Neuronal stem cell (in vitro differentiated cells): Measurements from ENCODE around the gene CLDN3.

Experiments
- DNase-seq: peaks from one replicate; pipeline ENCODE4 v3.0.0-alpha.2; 2013; ENCODE audit warnings: low spot score
- H2AFZ ChIP-seq: one replicate; pipeline ENCODE4 v1.6.1; 2013; ENCODE audit warnings: mild to moderate bottlenecking, low read length, inconsistent platforms
- H2AK5ac ChIP-seq: 2 replicates; pipeline ENCODE4 v1.6.1; 2013; ENCODE audit warnings: low read depth, mild to moderate bottlenecking, inconsistent platforms, low read length, moderate library complexity, mixed read lengths
- H2BK120ac ChIP-seq: 2 replicates; pipeline ENCODE4 v1.6.1; 2013; ENCODE audit warnings: low read depth, mild to moderate bottlenecking, inconsistent platforms, low read length, moderate library complexity, mixed read lengths
- H2BK12ac ChIP-seq: one replicate; pipeline ENCODE4 v1.6.1; 2013; ENCODE audit warnings: low read length, inconsistent platforms
- H2BK15ac ChIP-seq: 2 replicates; pipeline ENCODE4 v1.6.1; 2013; ENCODE audit warnings: mild to moderate bottlenecking, low read length, inconsistent platforms, mixed read lengths
- H2BK5ac ChIP-seq: one replicate; pipeline ENCODE4 v1.6.1; 2013; ENCODE audit warnings: inconsistent platforms, mild to moderate bottlenecking, low read length, moderate library complexity
- H3K14ac ChIP-seq: one replicate; pipeline ENCODE4 v1.6.1; 2013; ENCODE audit warnings: low read length, inconsistent platforms
- H3K18ac ChIP-seq: 2 replicates; pipeline ENCODE4 v1.6.1; 2013; ENCODE audit warnings: low read length, inconsistent platforms
- H3K23ac ChIP-seq: 2 replicates; pipeline ENCODE4 v1.6.1; 2013; ENCODE audit warnings: low read depth, mild to moderate bottlenecking, mixed read lengths, low read length, inconsistent platforms; ENCODE audit not compliant: poor library complexity
- H3K27ac ChIP-seq: replicated peaks from 3 replicates; pipeline ENCODE4 v1.5.1; 2013; ENCODE audit warnings: low read length, inconsistent platforms
- H3K27me3 ChIP-seq, 3 experiments: 2 replicates each; pipeline ENCODE4 v1.6.1; 2013; ENCODE audit warnings: low read length in 3 of 3, mild to moderate bottlenecking in 2 of 3, inconsistent platforms in 1 of 3, low read depth in 1 of 3, mixed read lengths in 1 of 3, moderate library complexity in 1 of 3; ENCODE audit not compliant: control insufficient read depth in 3 of 3, insufficient read depth in 3 of 3
- H3K36me3 ChIP-seq, 2 donors: replicated peaks in 1 of 2; 2 replicates each; pipeline ENCODE4 v1.6.1; 2013; ENCODE audit warnings: low read length in 2 of 2; ENCODE audit not compliant: control insufficient read depth in 2 of 2, insufficient read depth in 2 of 2
- H3K4ac ChIP-seq: 2 replicates; pipeline ENCODE4 v1.6.1; 2013; ENCODE audit warnings: inconsistent platforms, mild to moderate bottlenecking, low read length, moderate library complexity
- H3K4me1 ChIP-seq, 2 donors: 1 replicate in 1 of 2; 2 replicates in 1 of 2; pipeline ENCODE4 v1.6.1; 2013; ENCODE audit warnings: low read length in 2 of 2, low read depth in 1 of 2; ENCODE audit not compliant: control insufficient read depth in 2 of 2, insufficient read depth in 1 of 2
- H3K4me2 ChIP-seq: one replicate; pipeline ENCODE4 v1.6.1; 2013; ENCODE audit warnings: mild to moderate bottlenecking, low read length, inconsistent platforms; ENCODE audit not compliant: insufficient read depth, poor library complexity, severe bottlenecking
- H3K4me3 ChIP-seq, 2 donors: 2 replicates each; pipeline ENCODE4 v1.5.1; 2013; ENCODE audit warnings: low read length in 2 of 2, mild to moderate bottlenecking in 2 of 2, inconsistent platforms in 1 of 2, moderate library complexity in 1 of 2
- H3K79me1 ChIP-seq: one replicate; pipeline ENCODE4 v1.6.1; 2013; ENCODE audit warnings: low read depth, mild to moderate bottlenecking, inconsistent platforms, low read length, moderate library complexity
- H3K9ac ChIP-seq: one replicate; pipeline ENCODE4 v1.6.1; 2013; ENCODE audit warnings: mild to moderate bottlenecking, low read depth, low read length, inconsistent platforms; ENCODE audit not compliant: poor library complexity
- H3K9me3 ChIP-seq, 2 donors: replicated peaks in 1 of 2; 2 replicates each; pipeline versions ENCODE3 to v1.6.1; 2013; ENCODE audit warnings: low read length in 2 of 2, mild to moderate bottlenecking in 2 of 2, inconsistent platforms in 1 of 2, low read depth in 1 of 2, mixed read lengths in 1 of 2, moderate library complexity in 1 of 2; ENCODE audit not compliant: control insufficient read depth in 2 of 2, insufficient read depth in 1 of 2
- H4K8ac ChIP-seq: one replicate; pipeline ENCODE4 v1.6.1; 2013; ENCODE audit warnings: low read depth, mild to moderate bottlenecking, inconsistent platforms, low read length, moderate library complexity
- H4K91ac ChIP-seq: one replicate; pipeline ENCODE4 v1.6.1; 2013; ENCODE audit warnings: low read length, low read depth, mild to moderate bottlenecking, inconsistent platforms; ENCODE audit not compliant: poor library complexity
- WGBS, 2 donors: extraction: QIAGEN DNeasy Blood & Tissue Kit; methylation state at CpG; one replicate each; pipeline ENCODE4 v1.1.7; 2013; ENCODE audit warnings: missing lambda C conversion rate in 2 of 2, mixed read lengths in 1 of 2; ENCODE audit not compliant: insufficient read length in 2 of 2, insufficient replicate concordance in 1 of 2; ENCODE audit errors: extremely low coverage in 2 of 2; 5-methylcytosine and 5-hydroxymethylcytosine counted together

Gene CLDN3

DNA sequence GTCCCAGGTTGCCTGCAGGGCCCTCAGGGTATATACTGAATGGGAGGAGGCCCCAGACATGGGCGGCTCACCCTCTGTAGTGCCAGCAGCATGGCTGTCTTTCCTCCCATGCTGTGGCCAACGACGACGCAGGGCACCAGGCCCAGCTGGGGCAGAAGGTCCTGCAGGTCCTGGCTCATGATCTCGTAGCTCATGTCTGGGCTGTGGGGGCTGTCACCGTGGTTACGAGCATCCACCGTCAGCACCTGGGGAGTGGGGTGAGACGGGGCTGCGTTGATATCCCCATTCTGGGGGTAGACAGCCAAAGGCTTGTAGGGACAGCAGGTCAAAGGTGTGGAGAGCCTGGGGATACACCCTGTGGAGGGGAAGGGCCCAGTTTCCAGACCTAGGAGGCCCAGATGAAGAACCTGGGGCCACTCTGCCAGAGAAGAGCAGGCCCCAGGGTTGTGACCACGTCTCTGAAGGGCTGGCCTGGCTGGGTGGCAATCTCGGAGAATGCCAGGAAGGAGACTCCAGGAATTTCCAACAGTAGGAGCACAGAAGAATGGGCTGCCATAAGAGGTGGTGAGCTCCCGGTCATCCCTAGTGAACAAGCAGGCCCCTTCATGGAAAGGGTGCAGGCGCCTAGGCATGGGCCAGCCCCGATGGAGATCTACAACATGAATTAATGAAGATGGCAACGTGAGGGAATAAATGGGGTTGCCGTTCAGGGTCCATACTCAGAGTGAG is 32.4 kb downstream of the CLDN3 start:
- H3K4me3 ChIP-seq = peak overlapping the region; percentile 24 to 88
- H3K27ac ChIP-seq = no peak overlapping the region
- H2BK120ac ChIP-seq = no peak overlapping the region
- no CpG with 5 or more reads among the region's 17 CpGs for WGBS, 2 donors
- no peak overlapping the region for H4K8ac ChIP-seq
- H3K4me2 ChIP-seq = peak overlapping the region; percentile 98
- peaks cover 14 to 22% of the 10 kb centered on the region in 2 donors for H3K4me1 ChIP-seq
- H3K9me3 ChIP-seq = no peaks in the 10 kb centered on the region
- H2BK12ac ChIP-seq = no peak overlapping the region
- H3K23ac ChIP-seq = no peak overlapping the region
- H3K36me3 ChIP-seq = peaks cover 21 to 22% of the 10 kb centered on the region in 2 donors
- peak overlapping the region; percentile 93 for H2AFZ ChIP-seq
- no peaks in the 10 kb centered on the region for H3K27me3 ChIP-seq
- H2BK5ac ChIP-seq = no peak overlapping the region
- H3K9ac ChIP-seq = peak overlapping the region; percentile 70
- peak overlapping the region; percentile 30 for H2AK5ac ChIP-seq
- peak overlapping the region; percentile 41 for H3K18ac ChIP-seq
- DNase-seq = no peak
- no peak overlapping the region for H3K4ac ChIP-seq
- peaks cover 6% of the 10 kb centered on the region for H3K79me1 ChIP-seq
- H4K91ac ChIP-seq = no peak overlapping the region
- H3K14ac ChIP-seq = no peak overlapping the region
- H2BK15ac ChIP-seq = peak overlapping the region; percentile 39

DNA sequence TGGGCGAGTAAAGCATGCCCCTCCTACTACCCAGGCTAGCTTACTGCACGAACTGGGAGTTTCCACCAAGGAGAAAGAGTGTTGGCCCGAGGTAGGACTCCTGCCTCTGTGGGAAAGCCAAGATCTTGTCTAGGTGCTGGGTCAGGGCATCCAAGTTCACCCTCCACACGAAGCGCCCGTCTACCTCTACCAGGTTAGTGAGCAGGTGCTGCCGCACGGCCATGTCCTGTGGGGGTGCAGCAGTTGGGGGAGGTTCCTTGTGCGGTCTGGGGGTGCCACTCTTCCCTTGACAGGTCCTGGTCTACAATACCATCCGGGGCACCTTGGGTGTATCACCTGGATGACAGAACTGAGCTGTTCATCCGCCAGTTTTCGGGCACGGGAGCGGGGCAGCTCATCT is 33.2 kb downstream of the CLDN3 start:
- Histone ChIP-seq H3K9ac (no peak overlapping the region), H3K18ac (no peak overlapping the region), H3K9me3 (no peaks in the 10 kb centered on the region), H2BK120ac (no peak overlapping the region), H3K79me1 (peaks cover 6% of the 10 kb centered on the region), H2BK5ac (no peak overlapping the region), H3K36me3 (peaks cover 21 to 22% of the 10 kb centered on the region in 2 donors), H3K23ac (peak overlapping the region; percentile 13), H2AK5ac (peak overlapping the region; percentile 30), H3K14ac (no peak overlapping the region), H2BK15ac (no peak overlapping the region), H2BK12ac (no peak overlapping the region), H3K27me3 (no peaks in the 10 kb centered on the region), H3K4me3 (peak overlapping the region in 1 of 2 donors; percentile 24), H3K4me1 (peaks cover 8 to 14% of the 10 kb centered on the region in 2 donors), H3K4ac (no peak overlapping the region), H4K91ac (no peak overlapping the region), H3K27ac (no peak overlapping the region), H2AFZ (no peak overlapping the region), H3K4me2 (no peak overlapping the region), H4K8ac (no peak overlapping the region)
- no CpG with 5 or more reads among the region's 14 CpGs for WGBS, 2 donors
- DNase-seq = no peak

DNA sequence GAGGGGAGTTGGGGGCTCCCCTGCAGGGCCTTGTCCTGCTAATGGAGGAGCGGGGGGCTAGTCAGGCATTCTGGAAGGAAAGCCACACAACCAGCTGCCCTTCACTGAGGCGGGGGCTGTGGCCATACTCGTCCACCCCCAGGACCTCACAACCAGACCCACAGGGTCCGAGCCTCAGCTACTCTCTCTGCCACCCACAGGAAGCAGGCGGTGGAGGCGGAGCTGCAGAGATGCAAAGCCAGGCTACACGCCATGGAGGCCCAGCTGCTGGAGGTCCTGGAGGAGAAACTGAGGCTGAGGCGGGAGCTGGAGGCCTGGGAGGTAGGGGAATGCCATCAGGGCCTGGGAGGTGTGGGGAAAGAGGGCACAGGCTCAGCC is 34.6 kb downstream of the CLDN3 start:
- no peak overlapping the region for H4K8ac ChIP-seq
- H3K27me3 ChIP-seq = no peaks in the 10 kb centered on the region
- no peak overlapping the region for H2AFZ ChIP-seq
- H3K27ac ChIP-seq = no peak overlapping the region
- H3K36me3 ChIP-seq = peaks cover 21 to 22% of the 10 kb centered on the region in 2 donors
- H3K4ac ChIP-seq = no peak overlapping the region
- H3K23ac ChIP-seq = peak overlapping the region; percentile 0
- H3K4me1 ChIP-seq = peaks cover 6 to 8% of the 10 kb centered on the region in 2 donors
- no peak overlapping the region for H2BK12ac ChIP-seq
- no peak overlapping the region for H3K9ac ChIP-seq
- H3K79me1 ChIP-seq = peaks cover 6% of the 10 kb centered on the region
- no CpG with 5 or more reads among the region's 8 CpGs for WGBS, 2 donors
- H3K9me3 ChIP-seq = no peaks in the 10 kb centered on the region
- no peak overlapping the region for H3K4me2 ChIP-seq
- H2AK5ac ChIP-seq = peak overlapping the region; percentile 93
- H2BK5ac ChIP-seq = peak overlapping the region; percentile 44
- no peak for DNase-seq
- H2BK15ac ChIP-seq = peak overlapping the region; percentile 21
- H3K14ac ChIP-seq = no peak overlapping the region
- no peak overlapping the region for H3K4me3 ChIP-seq
- H3K18ac ChIP-seq = no peak overlapping the region
- no peak overlapping the region for H4K91ac ChIP-seq
- H2BK120ac ChIP-seq = no peak overlapping the region

DNA sequence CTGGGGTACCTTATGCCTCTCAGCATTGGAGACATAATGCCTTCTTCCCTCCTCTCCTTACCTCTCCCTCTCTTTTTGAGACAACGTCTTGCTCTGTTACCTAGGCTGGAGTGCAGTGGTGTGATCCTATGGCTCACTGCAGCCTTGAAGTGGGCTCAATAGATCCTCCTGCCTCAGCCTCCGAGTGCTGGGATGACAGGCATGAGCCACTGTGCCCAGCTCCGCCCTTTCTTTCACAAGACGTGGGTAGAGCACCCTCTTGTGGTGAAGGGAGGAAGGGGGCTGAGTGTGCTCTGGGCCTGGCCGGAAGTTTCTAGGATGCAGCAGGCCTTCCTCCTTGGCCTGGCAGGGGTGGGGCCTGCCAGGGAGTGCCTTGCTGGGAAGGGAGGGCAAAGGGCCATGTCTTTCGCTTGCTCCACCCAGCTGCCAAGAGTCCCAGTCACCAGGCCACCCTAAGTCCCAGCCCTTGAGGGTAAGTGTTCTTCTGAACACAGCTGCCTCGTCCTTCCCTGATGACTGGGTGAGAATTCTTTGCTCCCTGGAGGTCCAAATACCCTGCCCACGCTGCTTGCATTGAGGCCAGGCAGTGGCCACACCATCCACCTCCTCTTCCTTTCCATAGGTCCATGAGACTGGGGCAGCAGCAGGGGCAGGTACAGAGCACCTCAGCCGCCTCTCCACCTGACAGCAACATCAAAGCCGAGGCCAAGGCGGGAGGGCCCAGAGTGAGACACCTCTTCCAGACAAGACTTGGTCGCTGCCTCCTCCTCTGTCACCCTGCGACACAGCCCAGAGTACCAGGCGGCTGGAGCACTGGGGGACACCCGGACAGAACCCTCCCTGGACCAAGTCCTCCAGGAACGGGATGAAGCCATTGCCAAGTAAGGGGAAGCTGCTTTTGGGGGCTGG is 35.2 kb downstream of the CLDN3 start:
- H3K79me1 ChIP-seq = peaks cover 6% of the 10 kb centered on the region
- H3K27ac ChIP-seq = peak overlapping the region; percentile 56
- DNase-seq = peak; percentile 76
- no peak overlapping the region for H3K4ac ChIP-seq
- H3K4me2 ChIP-seq = no peak overlapping the region
- H3K14ac ChIP-seq = no peak overlapping the region
- H3K9me3 ChIP-seq = no peaks in the 10 kb centered on the region
- peaks cover 8 to 9% of the 10 kb centered on the region in 2 donors for H3K4me1 ChIP-seq
- no peaks in the 10 kb centered on the region for H3K27me3 ChIP-seq
- peak overlapping the region; percentile 93 for H2AK5ac ChIP-seq
- H2BK12ac ChIP-seq = peak overlapping the region; percentile 92
- peak overlapping the region; percentile 44 for H2BK5ac ChIP-seq
- no peak overlapping the region for H2AFZ ChIP-seq
- peaks cover 21 to 22% of the 10 kb centered on the region in 2 donors for H3K36me3 ChIP-seq
- peak overlapping the region; percentile 64 for H3K18ac ChIP-seq
- no CpG with 5 or more reads among the region's 16 CpGs for WGBS, 2 donors
- no peak overlapping the region for H2BK120ac ChIP-seq
- H4K91ac ChIP-seq = no peak overlapping the region
- no peak overlapping the region for H3K9ac ChIP-seq
- H2BK15ac ChIP-seq = peak overlapping the region; percentile 89
- H4K8ac ChIP-seq = no peak overlapping the region
- no peak overlapping the region for H3K4me3 ChIP-seq
- H3K23ac ChIP-seq = peak overlapping the region; percentile 0
